Measurements from ENCODE around the gene MARCHF4.

Gene MARCHF4

GRCh38 chr2:216348756-216349308 is 23.5 kb downstream of the MARCHF4 start:
- no peak for DNase-seq

GRCh38 chr2:216346781-216347180 is 25.5 kb downstream of the MARCHF4 start:
- DNase-seq = no peak

- DNase-seq = no peak
These were observed 26.4 kb downstream of the MARCHF4 start for GRCh38 chr2:216345846-216346245.

GRCh38 chr2:216344950-216345300 is 27.4 kb downstream of the MARCHF4 start:
- no peak for DNase-seq

- no peak for DNase-seq
These were observed 27.9 kb downstream of the MARCHF4 start for GRCh38 chr2:216344206-216344949.

GRCh38 chr2:216343221-216343980 is 28.9 kb downstream of the MARCHF4 start:
- DNase-seq = no peak

- DNase-seq = no peak
These were observed 31.2 kb downstream of the MARCHF4 start for GRCh38 chr2:216341121-216341520.

GRCh38 chr2:216340280-216340631 is 32.0 kb downstream of the MARCHF4 start:
- no peak for DNase-seq

- DNase-seq = no peak
These were observed 32.6 kb downstream of the MARCHF4 start for GRCh38 chr2:216339456-216340279.

GRCh38 chr2:216335252-216335651 is 37.0 kb downstream of the MARCHF4 start:
- no peak for DNase-seq

GRCh38 chr2:216328347-216328746 is 43.9 kb downstream of the MARCHF4 start:
- no peak for DNase-seq

GRCh38 chr2:216327447-216327935 is 44.8 kb downstream of the MARCHF4 start:
- DNase-seq = no peak
